ENCODE measurements around the gene MAPK14.

Gene MAPK14

GRCh38 chr6:36054956-36055355 lies 27.3 kb downstream of the MAPK14 start:
- H3K27ac ChIP-seq (ENCODE audit: low read length) = no peak overlapping the region
- no peaks in the 10 kb centered on the region for H3K9me3 ChIP-seq (ENCODE audit: control insufficient read depth in 1 of 2, low read length in 2 of 2)
- H3K4me1 ChIP-seq (ENCODE audit: control insufficient read depth in 1 of 2, insufficient read depth in 2 of 2, low read length in 2 of 2) = peaks cover 17 to 48% of the 10 kb centered on the region in 2 donors
- no peak overlapping the region for H3K4me3 ChIP-seq (ENCODE audit: low read depth in 1 of 2, low read length in 2 of 2)
- H3K27me3 ChIP-seq (ENCODE audit: low read depth, low read length) = no peaks in the 10 kb centered on the region
- peaks cover 5 to 8% of the 10 kb centered on the region in 2 donors for H3K36me3 ChIP-seq (ENCODE audit: control insufficient read depth in 1 of 2, insufficient read depth in 2 of 2, low read length in 2 of 2)

GRCh38 chr6:36056178-36056577 lies 28.6 kb downstream of the MAPK14 start:
- peaks cover 11 to 37% of the 10 kb centered on the region in 2 donors for H3K4me1 ChIP-seq (ENCODE audit: control insufficient read depth in 1 of 2, insufficient read depth in 2 of 2, low read length in 2 of 2)
- H3K36me3 ChIP-seq (ENCODE audit: control insufficient read depth in 1 of 2, insufficient read depth in 2 of 2, low read length in 2 of 2) = peaks cover 12 to 15% of the 10 kb centered on the region in 2 donors
- no peak overlapping the region for H3K4me3 ChIP-seq (ENCODE audit: low read depth in 1 of 2, low read length in 2 of 2)
- H3K27ac ChIP-seq (ENCODE audit: low read length) = no peak overlapping the region
- H3K9me3 ChIP-seq (ENCODE audit: control insufficient read depth in 1 of 2, low read length in 2 of 2) = no peaks in the 10 kb centered on the region
- no peaks in the 10 kb centered on the region for H3K27me3 ChIP-seq (ENCODE audit: low read depth, low read length)

- H3K27me3 ChIP-seq (ENCODE audit: low read depth, low read length) = no peaks in the 10 kb centered on the region
- peaks cover under 1 to 3% of the 10 kb centered on the region in 2 donors for H3K4me1 ChIP-seq (ENCODE audit: control insufficient read depth in 1 of 2, insufficient read depth in 2 of 2, low read length in 2 of 2)
- no peaks in the 10 kb centered on the region for H3K9me3 ChIP-seq (ENCODE audit: control insufficient read depth in 1 of 2, low read length in 2 of 2)
- peaks cover 12 to 16% of the 10 kb centered on the region in 2 donors for H3K36me3 ChIP-seq (ENCODE audit: control insufficient read depth in 1 of 2, insufficient read depth in 2 of 2, low read length in 2 of 2)
- no peak overlapping the region for H3K4me3 ChIP-seq (ENCODE audit: low read depth in 1 of 2, low read length in 2 of 2)
- no peak overlapping the region for H3K27ac ChIP-seq (ENCODE audit: low read length)
Measured at GRCh38 chr6:36061236-36061635, 33.6 kb downstream of the MAPK14 start.

GRCh38 chr6:36062247-36062646 lies 34.6 kb downstream of the MAPK14 start:
- Histone ChIP-seq H3K27me3 (ENCODE audit: low read depth, low read length) (no peaks in the 10 kb centered on the region), H3K27ac (ENCODE audit: low read length) (no peak overlapping the region), H3K36me3 (ENCODE audit: control insufficient read depth in 1 of 2, insufficient read depth in 2 of 2, low read length in 2 of 2) (peaks cover 12 to 16% of the 10 kb centered on the region in 2 donors), H3K9me3 (ENCODE audit: control insufficient read depth in 1 of 2, low read length in 2 of 2) (no peaks in the 10 kb centered on the region), H3K4me3 (ENCODE audit: low read depth in 1 of 2, low read length in 2 of 2) (no peak overlapping the region), H3K4me1 (ENCODE audit: control insufficient read depth in 1 of 2, insufficient read depth in 2 of 2, low read length in 2 of 2) (peaks cover 9 to 11% of the 10 kb centered on the region in 2 donors)

GRCh38 chr6:36063318-36064060 lies 35.9 kb downstream of the MAPK14 start:
- Histone ChIP-seq H3K27ac (ENCODE audit: low read length) (no peak overlapping the region), H3K4me1 (ENCODE audit: control insufficient read depth in 1 of 2, insufficient read depth in 2 of 2, low read length in 2 of 2) (peaks cover 14 to 15% of the 10 kb centered on the region in 2 donors), H3K27me3 (ENCODE audit: low read depth, low read length) (no peaks in the 10 kb centered on the region), H3K4me3 (ENCODE audit: low read depth in 1 of 2, low read length in 2 of 2) (no peak overlapping the region), H3K9me3 (ENCODE audit: control insufficient read depth in 1 of 2, low read length in 2 of 2) (no peaks in the 10 kb centered on the region), H3K36me3 (ENCODE audit: control insufficient read depth in 1 of 2, insufficient read depth in 2 of 2, low read length in 2 of 2) (peaks cover 12 to 16% of the 10 kb centered on the region in 2 donors)

- Histone ChIP-seq H3K9me3 (ENCODE audit: control insufficient read depth in 1 of 2, low read length in 2 of 2) (no peaks in the 10 kb centered on the region), H3K4me1 (ENCODE audit: control insufficient read depth in 1 of 2, insufficient read depth in 2 of 2, low read length in 2 of 2) (peaks cover 14 to 26% of the 10 kb centered on the region in 2 donors), H3K4me3 (ENCODE audit: low read depth in 1 of 2, low read length in 2 of 2) (no peak overlapping the region), H3K36me3 (ENCODE audit: control insufficient read depth in 1 of 2, insufficient read depth in 2 of 2, low read length in 2 of 2) (peaks cover 7 to 9% of the 10 kb centered on the region in 2 donors), H3K27ac (ENCODE audit: low read length) (no peak overlapping the region), H3K27me3 (ENCODE audit: low read depth, low read length) (no peaks in the 10 kb centered on the region)
Measured at GRCh38 chr6:36064770-36065396, 37.3 kb downstream of the MAPK14 start.

GRCh38 chr6:36065916-36066315 lies 38.3 kb downstream of the MAPK14 start:
- Histone ChIP-seq H3K9me3 (ENCODE audit: control insufficient read depth in 1 of 2, low read length in 2 of 2) (no peaks in the 10 kb centered on the region), H3K4me3 (ENCODE audit: low read depth in 1 of 2, low read length in 2 of 2) (no peak overlapping the region), H3K36me3 (ENCODE audit: control insufficient read depth in 1 of 2, insufficient read depth in 2 of 2, low read length in 2 of 2) (peaks cover 0 to 4% of the 10 kb centered on the region in 2 donors), H3K27ac (ENCODE audit: low read length) (no peak overlapping the region), H3K4me1 (ENCODE audit: control insufficient read depth in 1 of 2, insufficient read depth in 2 of 2, low read length in 2 of 2) (peaks cover 14 to 30% of the 10 kb centered on the region in 2 donors), H3K27me3 (ENCODE audit: low read depth, low read length) (no peaks in the 10 kb centered on the region)

GRCh38 chr6:36066817-36067216 lies 39.2 kb downstream of the MAPK14 start:
- no peaks in the 10 kb centered on the region for H3K27me3 ChIP-seq (ENCODE audit: low read depth, low read length)
- H3K9me3 ChIP-seq (ENCODE audit: control insufficient read depth in 1 of 2, low read length in 2 of 2) = no peaks in the 10 kb centered on the region
- H3K4me3 ChIP-seq (ENCODE audit: low read depth in 1 of 2, low read length in 2 of 2) = no peak overlapping the region
- no peak overlapping the region for H3K27ac ChIP-seq (ENCODE audit: low read length)
- H3K36me3 ChIP-seq (ENCODE audit: control insufficient read depth in 1 of 2, insufficient read depth in 2 of 2, low read length in 2 of 2) = no peaks in the 10 kb centered on the region
- peaks cover 14 to 28% of the 10 kb centered on the region in 2 donors for H3K4me1 ChIP-seq (ENCODE audit: control insufficient read depth in 1 of 2, insufficient read depth in 2 of 2, low read length in 2 of 2)

- no peaks in the 10 kb centered on the region for H3K36me3 ChIP-seq (ENCODE audit: control insufficient read depth in 1 of 2, insufficient read depth in 2 of 2, low read length in 2 of 2)
- H3K4me1 ChIP-seq (ENCODE audit: control insufficient read depth in 1 of 2, insufficient read depth in 2 of 2, low read length in 2 of 2) = peaks cover 14 to 27% of the 10 kb centered on the region in 2 donors
Measured at GRCh38 chr6:36067374-36068011, 39.9 kb downstream of the MAPK14 start.

GRCh38 chr6:36068012-36068392 lies 40.4 kb downstream of the MAPK14 start:
- no peaks in the 10 kb centered on the region for H3K36me3 ChIP-seq (ENCODE audit: control insufficient read depth in 1 of 2, insufficient read depth in 2 of 2, low read length in 2 of 2)
- H3K27me3 ChIP-seq (ENCODE audit: low read depth, low read length) = no peaks in the 10 kb centered on the region
- no peaks in the 10 kb centered on the region for H3K9me3 ChIP-seq (ENCODE audit: control insufficient read depth in 1 of 2, low read length in 2 of 2)
- peaks cover 14 to 27% of the 10 kb centered on the region in 2 donors for H3K4me1 ChIP-seq (ENCODE audit: control insufficient read depth in 1 of 2, insufficient read depth in 2 of 2, low read length in 2 of 2)
- no peak overlapping the region for H3K27ac ChIP-seq (ENCODE audit: low read length)
- H3K4me3 ChIP-seq (ENCODE audit: low read depth in 1 of 2, low read length in 2 of 2) = no peak overlapping the region

More at GRCh38 chr6:36067374-36068011, 39.9 kb downstream of the MAPK14 start:
- H3K9me3 ChIP-seq (ENCODE audit: control insufficient read depth in 1 of 2, low read length in 2 of 2) = no peaks in the 10 kb centered on the region
- H3K27me3 ChIP-seq (ENCODE audit: low read depth, low read length) = no peaks in the 10 kb centered on the region
- H3K27ac ChIP-seq (ENCODE audit: low read length) = no peak overlapping the region
- H3K4me3 ChIP-seq (ENCODE audit: low read depth in 1 of 2, low read length in 2 of 2) = no peak overlapping the region

GRCh38 chr6:36068586-36068985 lies 41.0 kb downstream of the MAPK14 start:
- no peaks in the 10 kb centered on the region for H3K9me3 ChIP-seq (ENCODE audit: control insufficient read depth in 1 of 2, low read length in 2 of 2)

More at GRCh38 chr6:36068586-36068985, 41.0 kb downstream of the MAPK14 start:
- H3K27ac ChIP-seq (ENCODE audit: low read length) = no peak overlapping the region
- H3K4me3 ChIP-seq (ENCODE audit: low read depth in 1 of 2, low read length in 2 of 2) = no peak overlapping the region
- H3K27me3 ChIP-seq (ENCODE audit: low read depth, low read length) = no peaks in the 10 kb centered on the region
- H3K36me3 ChIP-seq (ENCODE audit: control insufficient read depth in 1 of 2, insufficient read depth in 2 of 2, low read length in 2 of 2) = no peaks in the 10 kb centered on the region
- peaks cover 14 to 27% of the 10 kb centered on the region in 2 donors for H3K4me1 ChIP-seq (ENCODE audit: control insufficient read depth in 1 of 2, insufficient read depth in 2 of 2, low read length in 2 of 2)

Data from muscle layer of duodenum (tissue), 2 donors.